Neutrophil (primary cell): ENCODE results near the gene ADAMTSL4.
"Not testable (repeated sequence)": the region's sequence is repeated elsewhere in the genome, so short reads cannot be mapped to it uniquely, and the experiment has no call there.

ENCODE experiments used
- H3K27ac ChIP-seq: fragments of 200-600 bp; sonication (generic); 2 replicates; pipeline ENCODE4 v1.5.1; 2016; ENCODE audit warnings: mild to moderate bottlenecking, moderate library complexity
- H3K27me3 ChIP-seq: fragments of 200-600 bp; sonication (generic); 2 replicates; pipeline ENCODE4 v1.6.0; 2016; ENCODE audit warnings: mild to moderate bottlenecking
- H3K36me3 ChIP-seq: fragments of 200-600 bp; sonication (generic); 2 replicates; pipeline ENCODE4 v1.5.1; 2017
- H3K4me1 ChIP-seq, 2 experiments: fragments of 200-600 bp in 1 of 2; sonication (generic) in 1 of 2; 1 replicate in 1 of 2; 2 replicates in 1 of 2; pipeline versions ENCODE4 v1.5.1 to v1.6.1; 2013 to 2016; ENCODE audit warnings: low read depth in 1 of 2, low read length in 1 of 2, mild to moderate bottlenecking in 1 of 2, moderate library complexity in 1 of 2; ENCODE audit not compliant: control insufficient read depth in 1 of 2, insufficient read depth in 1 of 2
- H3K4me3 ChIP-seq, 2 experiments: fragments of 200-600 bp in 1 of 2; sonication (generic) in 1 of 2; 1 replicate in 1 of 2; 2 replicates in 1 of 2; pipeline ENCODE4 v1.5.1; 2013 to 2016; ENCODE audit warnings: low read depth in 1 of 2, low read length in 1 of 2, mild to moderate bottlenecking in 1 of 2, moderate library complexity in 1 of 2
- H3K9me3 ChIP-seq: fragments of 200-600 bp; sonication (generic); 2 replicates; pipeline ENCODE4 v1.5.1; 2016
- CTCF ChIP-seq: fragments of 200-600 bp; sonication (generic); IDR thresholded peaks from 2 replicates; pipeline ENCODE4 v1.5.1; 2016; ENCODE audit warnings: antibody characterized with exemption

The ADAMTSL4 gene

GRCh38 chr1:150579110-150579944 lies 30.1 kb downstream of the ADAMTSL4 start, which contains the start of gene MCL1:
Gene MCL1, minus strand, starts transcription at chr1:150579610. Its CDS starts 80 bp downstream, at chr1:150579530.
- H3K27ac ChIP-seq = peak within 1 kb of the TSS; percentile 100
- peaks cover 49% of the 10 kb centered on the region for H3K36me3 ChIP-seq
- TF ChIP-seq CTCF = peak; percentile 66
- H3K9me3 ChIP-seq = no peaks in the 10 kb centered on the region
- peaks cover 33 to 40% of the 10 kb centered on the region in 2 experiments for H3K4me1 ChIP-seq
- no peaks in the 10 kb centered on the region for H3K27me3 ChIP-seq
- H3K4me3 ChIP-seq = peak within 1 kb of the TSS; percentile 80 to 97

GRCh38 chr1:150579945-150580642 lies 30.9 kb downstream of the ADAMTSL4 start:
- Histone ChIP-seq H3K27me3 (no peaks in the 10 kb centered on the region), H3K4me1 (peaks cover 25 to 33% of the 10 kb centered on the region in 2 experiments), H3K27ac (peak overlapping the region; percentile 100), H3K4me3 (peak overlapping the region; percentile 80 to 97), H3K36me3 (peaks cover 41% of the 10 kb centered on the region), H3K9me3 (no peaks in the 10 kb centered on the region)
- no peak for TF ChIP-seq CTCF

- H3K27me3 ChIP-seq, H3K4me3 ChIP-seq, H3K9me3 ChIP-seq: not testable (repeated sequence)
- Histone ChIP-seq H3K27ac (peak overlapping the region; percentile 100), H3K36me3 (peaks cover 32% of the 10 kb centered on the region), H3K4me1 (peaks cover 17 to 24% of the 10 kb centered on the region in 2 experiments)
Measured at GRCh38 chr1:150580966-150581365, 31.8 kb downstream of the ADAMTSL4 start.

- peaks cover 28% of the 10 kb centered on the region for H3K36me3 ChIP-seq
Measured at GRCh38 chr1:150581437-150581836, 32.2 kb downstream of the ADAMTSL4 start.

GRCh38 chr1:150581962-150582361 lies 32.8 kb downstream of the ADAMTSL4 start:
- Histone ChIP-seq H3K27ac (peak overlapping the region; percentile 36), H3K36me3 (peaks cover 23% of the 10 kb centered on the region), H3K4me1 (peaks cover 17 to 22% of the 10 kb centered on the region in 2 experiments)
- not testable (repeated sequence) for H3K9me3 ChIP-seq, H3K27me3 ChIP-seq, H3K4me3 ChIP-seq

More at GRCh38 chr1:150581437-150581836, 32.2 kb downstream of the ADAMTSL4 start:
- H3K4me1 ChIP-seq = peaks cover 17 to 22% of the 10 kb centered on the region in 2 experiments
- peak overlapping the region; percentile 100 for H3K27ac ChIP-seq
- H3K9me3 ChIP-seq, H3K27me3 ChIP-seq, H3K4me3 ChIP-seq: not testable (repeated sequence)

GRCh38 chr1:150582371-150582770 lies 33.2 kb downstream of the ADAMTSL4 start:
- Histone ChIP-seq H3K27ac (peak overlapping the region; percentile 36), H3K4me1 (peaks cover 17 to 22% of the 10 kb centered on the region in 2 experiments), H3K36me3 (peaks cover 18% of the 10 kb centered on the region), H3K27me3 (no peaks in the 10 kb centered on the region), H3K4me3 (no peak overlapping the region), H3K9me3 (no peaks in the 10 kb centered on the region)
- TF ChIP-seq CTCF = no peak
